Renal cortex interstitium (tissue), 11 donors: ENCODE measurements around the gene CLCN6. TPM values are rescaled to one million over a fixed set of nuclear protein-coding genes. Genes with fewer than 3 reads are reported as not detected.
"Not testable (repeated sequence)": the region's sequence is repeated elsewhere in the genome, so short reads cannot be mapped to it uniquely, and the experiment has no call there.

Source experiments
- DNase-seq, 11 donors: peaks; one replicate each; pipeline ENCODE4 v3.0.0-alpha.2; 2013; ENCODE audit warnings: low read depth in 9 of 11, low spot score in 4 of 11; ENCODE audit errors: extremely low read depth in 1 of 11
- polyA plus RNA-seq, 3 donors: library from polyadenylated mRNA; unstranded; fragments of 120-200 nt; gene quantifications; one replicate each; pipeline ENCODE4 v1.2.1, GENCODE V29; 2013; ENCODE audit not compliant: insufficient read length in 3 of 3

CLCN6 gene
- polyA plus RNA-seq, 3 donors, result 18.5 to 27.3 (median 19.1) TPM

- no peak for DNase-seq
Observed at GRCh38 chr1:11790101-11790879, 15.7 kb upstream of the CLCN6 start.

- peak in 1 of 11 donors; percentile 44 for DNase-seq
Observed at GRCh38 chr1:11790880-11791715, 14.9 kb upstream of the CLCN6 start.

- no peak for DNase-seq
Observed at GRCh38 chr1:11792106-11792505, 13.9 kb upstream of the CLCN6 start.

- no peak for DNase-seq
Observed at GRCh38 chr1:11793819-11794218, 12.2 kb upstream of the CLCN6 start.

GRCh38 chr1:11794446-11795237 is 11.3 kb upstream of the CLCN6 start:
- DNase-seq, result no peak

GRCh38 chr1:11795238-11795890 is 10.6 kb upstream of the CLCN6 start:
- DNase-seq, result no peak

- peak in 2 of 11 donors; percentile 35 to 76 for DNase-seq
Observed at GRCh38 chr1:11796036-11796828, 9.8 kb upstream of the CLCN6 start.

- DNase-seq, result no peak
Observed at GRCh38 chr1:11797525-11798216, 8.3 kb upstream of the CLCN6 start.

GRCh38 chr1:11799099-11799498 is 6.9 kb upstream of the CLCN6 start:
- no peak for DNase-seq

GRCh38 chr1:11799896-11800295 is 6.1 kb upstream of the CLCN6 start:
- DNase-seq, result no peak

- DNase-seq, result no peak
Observed at GRCh38 chr1:11800391-11800755, 5.6 kb upstream of the CLCN6 start.

- no peak for DNase-seq
Observed at GRCh38 chr1:11800756-11801433, 5.1 kb upstream of the CLCN6 start.

- DNase-seq, result no peak
Observed at GRCh38 chr1:11802616-11802972, 3.4 kb upstream of the CLCN6 start.

GRCh38 chr1:11802973-11803885 is 2.8 kb upstream of the CLCN6 start:
- DNase-seq, result peak in 10 of 11 donors; percentile 73 to 92 (median 88)

GRCh38 chr1:11803924-11804665 is 1.9 kb upstream of the CLCN6 start:
- not testable (repeated sequence) for DNase-seq
